Endodermal cell (in vitro differentiated cells): Measurements from ENCODE around the gene SBF2. TPM values are rescaled to one million over a fixed set of nuclear protein-coding genes. Genes with fewer than 3 reads are reported as not detected.

Source experiments
- DNase-seq: peaks from one replicate; pipeline ENCODE4 v3.0.0-alpha.2; 2017
- H3K27ac ChIP-seq: 2 replicates; pipeline ENCODE4 v1.5.1; 2013; ENCODE audit warnings: mild to moderate bottlenecking, low read depth, low read length, moderate library complexity
- H3K27me3 ChIP-seq: 2 replicates; pipeline ENCODE4 v1.6.1; 2013; ENCODE audit warnings: mild to moderate bottlenecking, low read length, moderate library complexity; ENCODE audit not compliant: insufficient read depth, control insufficient read depth, poor library complexity, severe bottlenecking
- H3K36me3 ChIP-seq: 2 replicates; pipeline ENCODE4 v1.7.0; 2013; ENCODE audit warnings: mild to moderate bottlenecking, low read length, moderate library complexity; ENCODE audit not compliant: control insufficient read depth, insufficient read depth
- H3K4me1 ChIP-seq: one replicate; pipeline ENCODE4 v1.7.0; 2013; ENCODE audit warnings: low read length; ENCODE audit not compliant: control insufficient read depth, insufficient read depth
- H3K4me3 ChIP-seq: 2 replicates; pipeline ENCODE4 v1.5.1; 2013; ENCODE audit warnings: mild to moderate bottlenecking, low read length, moderate library complexity
- H3K9ac ChIP-seq: 2 replicates; pipeline ENCODE4 v1.6.1; 2013; ENCODE audit warnings: mild to moderate bottlenecking, low read length, moderate library complexity; ENCODE audit not compliant: poor library complexity, severe bottlenecking; ENCODE audit errors: extremely low read depth
- H3K9me3 ChIP-seq: 2 replicates; pipeline ENCODE4 v1.6.1; 2013; ENCODE audit warnings: mild to moderate bottlenecking, low read length, moderate library complexity; ENCODE audit not compliant: control insufficient read depth
- H3K27ac Mint-ChIP-seq: 2 replicates; pipeline ENCODE4 v1.8.0; 2020; ENCODE audit warnings: mixed read lengths
- H3K27me3 Mint-ChIP-seq: 2 replicates; pipeline ENCODE4 v1.8.0; 2021; ENCODE audit warnings: mild to moderate bottlenecking, mixed read lengths; ENCODE audit not compliant: insufficient read depth
- H3K36me3 Mint-ChIP-seq: 2 replicates; pipeline ENCODE4 v1.8.0; 2020; ENCODE audit warnings: low read depth, mixed read lengths
- H3K4me1 Mint-ChIP-seq: 2 replicates; pipeline ENCODE4 v1.8.0; 2020; ENCODE audit warnings: mixed read lengths
- H3K4me3 Mint-ChIP-seq: 2 replicates; pipeline ENCODE4 v1.8.0; 2020; ENCODE audit warnings: mild to moderate bottlenecking, moderate library complexity, mixed read lengths
- H3K9me3 Mint-ChIP-seq: 2 replicates; pipeline ENCODE4 v1.8.0; 2020; ENCODE audit warnings: mild to moderate bottlenecking, mixed read lengths
- CTCF ChIP-seq: fragments of 200-600 bp; sonication (generic); conservative IDR thresholded peaks from 2 replicates; pipeline ENCODE4 v1.5.0; 2021; ENCODE audit warnings: antibody characterized with exemption, mild to moderate bottlenecking
- WGBS, 2 experiments: methylation state at CpG; one replicate each; pipeline versions ENCODE4 v1.1.5 to v1.1.7; 2013; ENCODE audit warnings: missing lambda C conversion rate in 2 of 2, mixed read lengths in 1 of 2; ENCODE audit not compliant: insufficient coverage in 1 of 2, insufficient read length in 1 of 2; 5-methylcytosine and 5-hydroxymethylcytosine counted together
- total RNA-seq, 2 donors: library from RNA; stranded (reverse); fragmentation: NEBNext Ultra II Directional in 1 of 2; extraction: Animal tissue kit (Norgen Biotek cat#: 25700) in 1 of 2; gene quantifications; 2 replicates in 1 of 2; 3 replicates in 1 of 2; pipeline ENCODE4 v1.2.1, GENCODE V29; 2021

SBF2 gene
- total RNA-seq, 2 donors from 2014 or later: 27.1 to 32.5 TPM

GRCh38 chr11:10058356-10058755, 235.7 kb downstream of the SBF2 start:
- no peak overlapping the region for H3K27ac Mint-ChIP-seq
- no peaks in the 10 kb centered on the region for H3K4me1 Mint-ChIP-seq
- TF ChIP-seq CTCF: no peak
- peaks cover 51% of the 10 kb centered on the region for H3K9me3 Mint-ChIP-seq
- no peak overlapping the region for H3K9ac ChIP-seq
- H3K4me3 Mint-ChIP-seq: no peak overlapping the region
- peaks cover 20% of the 10 kb centered on the region for H3K36me3 Mint-ChIP-seq
- no peak overlapping the region for H3K27ac ChIP-seq
- no peaks in the 10 kb centered on the region for H3K27me3 Mint-ChIP-seq
- WGBS, 2 experiments: 92% methylated on average over 1 of the region's 1 CpG; no CpG with 5 or more reads in 1 of the 2 experiments
- peaks cover 55% of the 10 kb centered on the region for H3K9me3 ChIP-seq
- no peaks in the 10 kb centered on the region for H3K27me3 ChIP-seq
- no peaks in the 10 kb centered on the region for H3K36me3 ChIP-seq
- no peaks in the 10 kb centered on the region for H3K4me1 ChIP-seq
- H3K4me3 ChIP-seq: no peak overlapping the region
- DNase-seq: no peak

GRCh38 chr11:10051868-10052586, 242.0 kb downstream of the SBF2 start:
- no peaks in the 10 kb centered on the region for H3K36me3 ChIP-seq
- H3K27ac ChIP-seq: peak overlapping the region; percentile 16
- H3K4me1 ChIP-seq: peaks cover 15% of the 10 kb centered on the region
- H3K9ac ChIP-seq: peak overlapping the region; percentile 48
- Mint-ChIP-seq H3K4me3 (no peak overlapping the region), H3K27me3 (no peaks in the 10 kb centered on the region), H3K36me3 (no peaks in the 10 kb centered on the region), H3K9me3 (peaks cover 12% of the 10 kb centered on the region), H3K27ac (peak overlapping the region; percentile 33), H3K4me1 (peaks cover 16% of the 10 kb centered on the region)
- DNase-seq: no peak
- no peak for TF ChIP-seq CTCF
- H3K4me3 ChIP-seq: peak overlapping the region; percentile 17
- peaks cover 25% of the 10 kb centered on the region for H3K9me3 ChIP-seq
- H3K27me3 ChIP-seq: no peaks in the 10 kb centered on the region
- WGBS, 2 experiments: 60 to 71% methylated on average over 4 of the region's 4 CpGs

- DNase-seq: no peak
- Histone ChIP-seq H3K27ac (no peak overlapping the region), H3K27me3 (no peaks in the 10 kb centered on the region), H3K9ac (peak overlapping the region; percentile 48), H3K9me3 (peaks cover 33% of the 10 kb centered on the region), H3K4me1 (peaks cover 15% of the 10 kb centered on the region), H3K4me3 (peak overlapping the region; percentile 42), H3K36me3 (no peaks in the 10 kb centered on the region)
- Mint-ChIP-seq H3K9me3 (peaks cover 9% of the 10 kb centered on the region), H3K27ac (no peak overlapping the region), H3K4me3 (no peak overlapping the region), H3K36me3 (no peaks in the 10 kb centered on the region), H3K4me1 (peaks cover 16% of the 10 kb centered on the region), H3K27me3 (no peaks in the 10 kb centered on the region)
- no peak for TF ChIP-seq CTCF
Measured at GRCh38 chr11:10050561-10050960, 243.5 kb downstream of the SBF2 start.
